HepG2 (cell line): Measurements from ENCODE around the gene NEDD4L. TPM values are rescaled to one million over a fixed set of nuclear protein-coding genes. Genes with fewer than 3 reads are reported as not detected.

Source experiments
- ATAC-seq: fragments of 200-7000 bp; cut with Tn5 transposase; 3 replicates; pipeline ENCODE4 v1.9.1; 2020; ENCODE audit warnings: mild to moderate bottlenecking, moderate library complexity
- BruUV-seq: library from RNA; stranded (reverse); fragments of 400-500 nt; replicated peaks from 2 replicates; lab custom pipeline; 2021; lab: Mats Ljungman, UMichigan
- CTCF ChIA-PET: fragments of 300-600 bp; formaldehyde crosslinking; extraction: SDS; loops from one replicate; lab custom pipeline; 2021; ENCODE audit warnings: low total read pairs, inconsistent platforms, low intra/inter-chr PET ratio; lab: Yijun Ruan, JAX
- POLR2A ChIA-PET: fragments of 350-600 bp; sonication (Branson Sonifier 250); formaldehyde crosslinking; loops from one replicate; lab custom pipeline; 2020; ENCODE audit warnings: antibody characterized with exemption, inconsistent platforms; lab: Yijun Ruan, JAX
- DNase-seq: peaks from one replicate; pipeline ENCODE4 v3.0.0-alpha.2; 2015; ENCODE audit warnings: low spot score
- FAIRE-seq: peaks from 3 replicates; lab custom pipeline; 2011; peaks lifted over from hg19 to GRCh38; lab: Jason Lieb, UNC
- H2AFZ ChIP-seq: one replicate; pipeline ENCODE4 v1.6.1; 2011; ENCODE audit warnings: low read length, inconsistent platforms
- H3K27ac ChIP-seq: fragments of 300-600 bp; 3 replicates; pipeline ENCODE4 v1.8.0; 2011; ENCODE audit warnings: mixed run types, mild to moderate bottlenecking, mixed read lengths, low read length, inconsistent platforms; ENCODE audit not compliant: insufficient read depth; ENCODE audit errors: extremely low read length
- H3K27me3 ChIP-seq, 2 experiments: fragments of 200-600 bp in 1 of 2; 2 replicates in 1 of 2; 3 replicates in 1 of 2; pipeline versions ENCODE4 v1.6.0 to v1.8.0; 2011; ENCODE audit warnings: low read length in 2 of 2, mild to moderate bottlenecking in 2 of 2, moderate library complexity in 2 of 2, inconsistent platforms in 1 of 2; ENCODE audit not compliant: insufficient read depth in 2 of 2, control insufficient read depth in 1 of 2
- H3K36me3 ChIP-seq, 2 experiments: fragments of 200-600 bp in 1 of 2; replicated peaks in 1 of 2; 2 replicates in 1 of 2; 3 replicates in 1 of 2; pipeline versions ENCODE4 v1.5.1 to v1.8.0; 2011; ENCODE audit warnings: low read length in 2 of 2, inconsistent platforms in 1 of 2; ENCODE audit not compliant: insufficient read depth in 2 of 2, control insufficient read depth in 1 of 2
- H3K4me1 ChIP-seq: 2 replicates; pipeline ENCODE4 v1.5.1; 2012; ENCODE audit warnings: low read length, inconsistent platforms; ENCODE audit not compliant: insufficient read depth
- H3K4me2 ChIP-seq: 2 replicates; pipeline ENCODE4 v1.6.0; 2011; ENCODE audit warnings: low read depth, low read length, inconsistent platforms
- H3K4me3 ChIP-seq, 3 experiments: fragments of 200-600 bp in 1 of 3; sonication (generic), shearing (Covaris generic) in 1 of 3; replicated peaks in 1 of 3; 2 replicates each; pipeline ENCODE4 v1.5.1; 2011 to 2016; ENCODE audit warnings: low read length in 3 of 3, inconsistent platforms in 2 of 3, low read depth in 2 of 3, mild to moderate bottlenecking in 2 of 3, control low read depth in 1 of 3, mixed read lengths in 1 of 3; ENCODE audit not compliant: insufficient read depth in 1 of 3
- H3K79me2 ChIP-seq: one replicate; pipeline ENCODE4 v1.6.1; 2011; ENCODE audit warnings: low read length, inconsistent platforms; ENCODE audit not compliant: insufficient read depth
- H3K9ac ChIP-seq: 2 replicates; pipeline ENCODE4 v1.6.0; 2011; ENCODE audit warnings: mild to moderate bottlenecking, low read depth, low read length, inconsistent platforms; ENCODE audit not compliant: insufficient read depth
- H3K9me3 ChIP-seq: 2 replicates; pipeline ENCODE4 v1.5.1; 2012; ENCODE audit warnings: mild to moderate bottlenecking, low read length
- H4K20me1 ChIP-seq: 2 replicates; pipeline ENCODE4 v1.6.0; 2011; ENCODE audit warnings: inconsistent platforms, mild to moderate bottlenecking, low read length, moderate library complexity; ENCODE audit not compliant: insufficient read depth
- BATF2 ChIP-seq: sonication (generic); formaldehyde crosslinking; IDR thresholded peaks from 2 replicates; pipeline ENCODE4 v1.8.0; 2022; ENCODE audit warnings: mild to moderate bottlenecking, missing genetic modification reagents, moderate library complexity
- CTCF ChIP-seq: sonication (generic); formaldehyde crosslinking; IDR thresholded peaks from 2 replicates; pipeline ENCODE4 v1.5.0; 2020; ENCODE audit warnings: mild to moderate bottlenecking, missing genetic modification reagents, moderate library complexity
- DPF2 ChIP-seq: sonication (generic); formaldehyde crosslinking; IDR thresholded peaks from 2 replicates; pipeline ENCODE4 v1.4.0; 2020; ENCODE audit warnings: mild to moderate bottlenecking, low read depth, missing genetic modification reagents, borderline replicate concordance
- RNF2 ChIP-seq: fragments of 450-650 bp; conservative IDR thresholded peaks from 2 replicates; pipeline ENCODE4 v1.6.1; 2016; ENCODE audit warnings: low read depth
- STAT5B ChIP-seq: sonication (generic); formaldehyde crosslinking; IDR thresholded peaks from 2 replicates; pipeline ENCODE4 v1.4.0; 2020; ENCODE audit warnings: missing genetic modification reagents
- ZNF652 ChIP-seq: IDR thresholded peaks from 2 replicates; pipeline ENCODE4 v1.6.1; 2016; ENCODE audit warnings: low read depth, borderline replicate concordance
- ZNF678 ChIP-seq: sonication (generic); formaldehyde crosslinking; IDR thresholded peaks from 2 replicates; pipeline ENCODE4 v1.4.0; 2020; ENCODE audit warnings: mild to moderate bottlenecking, missing genetic modification reagents
- ZNF746 ChIP-seq: sonication (generic); formaldehyde crosslinking; IDR thresholded peaks from 2 replicates; pipeline ENCODE4 v1.8.0; 2022; ENCODE audit warnings: mild to moderate bottlenecking, missing genetic modification reagents
- WGBS: methylation state at CpG from one replicate; pipeline ENCODE4 v1.1.6; 2017; ENCODE audit warnings: low lambda C conversion rate; 5-methylcytosine and 5-hydroxymethylcytosine counted together
- in situ Hi-C: cut with HindIII; loops from 2 replicates; pipeline ENCODE4 v1.10.0; 2017; ENCODE audit warnings: low pct_unique_long_range_greater_than_20kb; ENCODE audit not compliant: extremely low pct_ligation_motif_present
- intact Hi-C: fragments of 100-400 bp; cut with micrococcal nuclease; formaldehyde crosslinking; loops from one replicate; pipeline ENCODE4 v1.10.0; 2022; ENCODE audit not compliant: unreplicated experiment
- polyA plus RNA-seq, 8 experiments: library from polyadenylated mRNA; depleted of rRNA in 3 of 8; stranded (reverse) in 7 of 8; unstranded in 1 of 8; fragments of >200 nt; fragmentation: Illumina TruSeq in 4 of 8; extraction: Trizol in 4 of 8; gene quantifications; 2 replicates each; pipeline versions ENCODE4 v1.2.1 to v1.2.3, GENCODE V29; 2011 to 2016; ENCODE audit warnings: low read depth in 4 of 8, missing spikeins in 1 of 8, mixed read lengths in 1 of 8; ENCODE audit not compliant: insufficient read depth in 1 of 8
- total RNA-seq, 5 experiments: library from RNA; depleted of rRNA; stranded (reverse); fragments of >200 nt; fragmentation: Illumina TruSeq; extraction: Trizol; gene quantifications; 2 replicates each; pipeline ENCODE4 v1.2.3, GENCODE V29; 2016; ENCODE audit warnings: low read depth in 1 of 5

NEDD4L gene
- total and polyA plus RNA-seq, 2 of the 13 experiments (the other 11 are each of a cell fraction or from before 2014, with no cell fraction given): 168 to 390 TPM

GRCh38 chr18:58144106-58144505, 100.1 kb downstream of the NEDD4L start (continued):
- TF ChIP-seq RNF2: no peak
- TF ChIP-seq, all 625 proteins: peak for 0

DNA sequence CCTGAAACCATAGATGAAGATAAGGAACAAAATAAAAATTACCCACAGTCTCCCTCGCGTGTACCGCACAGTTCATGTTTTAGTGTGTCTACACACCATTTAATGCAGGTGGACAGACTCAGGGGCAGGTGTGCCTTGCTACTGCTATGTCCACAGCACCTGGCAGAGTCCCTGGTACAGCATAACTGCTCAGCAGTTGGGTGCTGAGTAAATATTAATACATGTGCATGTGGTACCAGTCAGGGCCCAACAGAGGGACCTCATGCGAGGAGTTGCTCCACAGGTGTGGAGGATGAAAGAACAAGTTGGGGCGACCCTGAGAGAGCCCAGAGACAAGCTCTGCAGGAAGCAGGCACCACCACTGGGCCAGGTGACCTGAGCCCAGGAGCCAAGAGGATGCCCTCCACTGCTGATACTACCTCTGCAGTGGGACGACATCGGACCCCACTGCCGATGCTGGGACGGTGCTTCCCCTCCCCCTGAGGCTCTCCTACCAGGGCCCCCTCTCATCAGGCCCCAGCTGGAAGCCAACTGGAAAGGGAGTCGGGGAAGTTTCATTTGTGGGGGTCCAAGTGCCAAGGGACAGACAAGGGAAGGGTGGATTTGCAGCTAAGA, 100.8 kb downstream of the NEDD4L start:
- Histone ChIP-seq H3K9me3 (no peaks in the 10 kb centered on the region), H2AFZ (no peak overlapping the region), H3K79me2 (peaks cover 32% of the 10 kb centered on the region), H3K27ac (no peak overlapping the region), H3K4me3 (no peak overlapping the region), H3K36me3 (no peaks in the 10 kb centered on the region; a peak in 1 of 5 replicates), H3K27me3 (no peaks in the 10 kb centered on the region), H3K4me1 (peaks cover 38% of the 10 kb centered on the region), H3K4me2 (no peak overlapping the region), H3K9ac (no peak overlapping the region), H4K20me1 (no peaks in the 10 kb centered on the region)
- 95% methylated on average over 4 of the region's 10 CpGs for WGBS
- FAIRE-seq: no peak
- ChIA-PET CTCF (no interaction called here), POLR2A (no interaction called here)
- TF ChIP-seq STAT5B (CRISPR knock-in tag): no peak
- no TSS peak for BruUV-seq
- in situ Hi-C loops (no loop called here), intact Hi-C loops (no loop called here)
- no peak for DNase-seq
- ATAC-seq: no peak

DNA sequence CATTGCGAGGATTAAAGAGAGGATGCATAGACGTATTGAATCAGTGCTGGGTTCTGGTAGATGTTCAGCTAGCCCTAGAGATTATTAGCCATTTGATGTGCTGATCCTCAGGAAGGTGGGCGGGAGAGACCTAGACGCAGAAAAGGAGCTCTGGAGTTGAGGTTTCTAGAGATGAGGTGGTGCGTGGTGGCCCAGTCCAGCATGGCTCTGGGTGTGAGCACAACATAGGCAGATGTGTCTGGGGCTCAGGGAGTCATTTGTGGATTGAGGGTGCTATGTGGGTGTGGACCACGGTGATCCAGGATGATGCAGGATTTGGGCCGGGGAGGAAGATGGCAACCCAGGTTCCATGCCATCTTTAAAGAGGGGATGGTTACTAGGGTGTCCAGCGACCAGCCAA, 102.1 kb downstream of the NEDD4L start:
- H3K27ac ChIP-seq: no peak overlapping the region
- H3K4me2 ChIP-seq: no peak overlapping the region
- DNase-seq (no peak), ATAC-seq (no peak), FAIRE-seq (no peak)
- H3K4me3 ChIP-seq: no peak overlapping the region
- peaks cover 32% of the 10 kb centered on the region for H3K79me2 ChIP-seq
- H3K4me1 ChIP-seq: peaks cover 31% of the 10 kb centered on the region
- no peaks in the 10 kb centered on the region for H3K27me3 ChIP-seq
- ChIA-PET CTCF (no interaction called here), POLR2A (no interaction called here)
- H3K9me3 ChIP-seq: no peaks in the 10 kb centered on the region
- no peaks in the 10 kb centered on the region for H4K20me1 ChIP-seq
- H2AFZ ChIP-seq: no peak overlapping the region
- in situ Hi-C loops (no loop called here), intact Hi-C loops (no loop called here)
- H3K9ac ChIP-seq: no peak overlapping the region
- H3K36me3 ChIP-seq: no peaks in the 10 kb centered on the region; a peak in 1 of 5 replicates
- WGBS: 100% methylated on average over 6 of the region's 8 CpGs
- BruUV-seq: no TSS peak
- TF ChIP-seq CTCF (CRISPR knock-in tag): no peak
- TF ChIP-seq BATF2 (CRISPR knock-in tag): no peak
- TF ChIP-seq DPF2 (CRISPR knock-in tag): no peak
- TF ChIP-seq ZNF652: no peak
- TF ChIP-seq ZNF746 (CRISPR knock-in tag): no peak
- TF ChIP-seq ZNF678 (CRISPR knock-in tag): no peak
